ENCODE results near the gene RAD51B. TPM values are rescaled to one million over a fixed set of nuclear protein-coding genes. Genes with fewer than 3 reads are reported as not detected.

RAD51B gene
- total RNA-seq, 1 donor from 2014 or later = 2.5 TPM

DNA sequence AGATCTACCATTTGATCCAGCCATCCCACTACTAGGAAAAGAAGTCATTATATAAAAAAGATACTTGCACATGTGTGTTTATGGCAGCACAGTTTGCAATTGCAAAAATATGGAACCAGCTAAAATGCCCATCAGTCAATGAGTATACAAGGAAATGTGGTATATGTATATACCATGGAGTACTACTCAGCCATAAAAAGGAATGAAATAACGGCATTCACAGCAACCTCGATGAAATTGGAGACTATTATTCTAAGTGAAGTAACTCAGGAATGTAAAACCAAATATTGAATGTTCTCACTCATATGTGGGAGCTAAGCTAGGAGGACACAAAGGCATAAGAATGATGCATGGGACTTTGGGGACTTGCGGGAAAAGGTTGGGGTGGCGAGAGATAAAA, 402.6 kb downstream of the RAD51B start:
- no peak for DNase-seq
- ATAC-seq (ENCODE audit: poor library complexity) = no peak
- intact Hi-C loops (cut with DNase I) = no loop called here

DNA sequence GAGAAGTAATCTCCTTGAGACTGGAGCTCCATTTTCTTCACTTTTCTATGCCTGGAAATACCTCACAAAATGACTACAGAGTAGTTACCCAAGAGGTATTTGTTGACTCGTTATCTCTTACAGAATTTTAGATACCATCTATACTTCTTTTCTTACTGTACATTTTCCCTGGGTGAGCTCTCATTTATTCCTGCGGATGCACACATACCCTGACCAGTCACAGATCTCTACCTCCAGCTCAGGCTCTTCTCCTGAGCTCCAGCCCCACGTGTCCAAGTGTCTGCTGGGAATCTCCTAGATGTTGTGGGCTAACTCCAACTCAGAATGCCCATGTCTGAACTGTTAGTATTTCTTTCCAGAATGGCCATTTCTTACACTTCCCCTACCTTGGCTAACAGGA, 403.1 kb downstream of the RAD51B start:
- intact Hi-C loops (cut with DNase I) = no loop called here
- no peak for DNase-seq
- no peak for ATAC-seq (ENCODE audit: poor library complexity)

DNA sequence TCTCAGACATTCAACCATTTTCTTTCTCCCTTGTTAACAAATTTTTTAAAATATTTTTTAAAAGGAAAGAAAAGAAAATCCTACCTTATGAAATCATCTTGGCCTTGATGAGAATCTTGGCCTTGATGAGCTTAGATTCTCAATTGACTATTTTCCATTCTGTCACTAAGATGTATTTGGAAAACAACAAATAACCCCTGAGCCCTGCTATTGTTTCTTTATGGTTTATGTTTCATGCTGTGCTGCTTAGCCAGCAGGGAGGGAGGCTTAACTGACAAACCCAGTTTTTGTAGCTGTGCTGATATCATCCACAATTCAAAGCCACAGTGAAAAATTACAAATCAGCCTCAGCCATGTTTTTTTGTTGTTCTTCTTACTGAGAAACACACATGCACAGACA, 404.1 kb downstream of the RAD51B start:
- intact Hi-C loops (cut with DNase I) = no loop called here
- ATAC-seq (ENCODE audit: poor library complexity) (no peak), DNase-seq (no peak)

DNA sequence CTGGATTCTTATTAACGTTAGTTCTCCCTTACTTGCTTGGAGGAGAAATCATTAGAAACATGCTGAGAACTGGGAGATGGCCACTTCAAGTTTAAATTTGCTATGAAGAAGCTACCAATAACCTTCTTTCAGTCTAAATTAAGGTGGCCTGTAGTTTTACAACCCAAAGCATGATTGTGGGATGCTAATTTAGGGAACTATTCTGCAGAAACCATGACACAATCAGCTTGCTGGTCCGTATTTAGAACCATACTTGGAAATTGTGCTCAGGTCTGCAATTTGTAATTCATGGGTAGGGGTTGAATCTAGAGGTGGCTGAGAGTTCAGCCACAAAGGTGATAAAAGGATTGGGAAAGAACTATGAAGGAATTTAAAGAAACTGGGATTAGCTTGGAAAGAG, 405.7 kb downstream of the RAD51B start:
- intact Hi-C loops (cut with DNase I) = no loop called here
- ATAC-seq (ENCODE audit: poor library complexity) (no peak), DNase-seq (no peak)

DNA sequence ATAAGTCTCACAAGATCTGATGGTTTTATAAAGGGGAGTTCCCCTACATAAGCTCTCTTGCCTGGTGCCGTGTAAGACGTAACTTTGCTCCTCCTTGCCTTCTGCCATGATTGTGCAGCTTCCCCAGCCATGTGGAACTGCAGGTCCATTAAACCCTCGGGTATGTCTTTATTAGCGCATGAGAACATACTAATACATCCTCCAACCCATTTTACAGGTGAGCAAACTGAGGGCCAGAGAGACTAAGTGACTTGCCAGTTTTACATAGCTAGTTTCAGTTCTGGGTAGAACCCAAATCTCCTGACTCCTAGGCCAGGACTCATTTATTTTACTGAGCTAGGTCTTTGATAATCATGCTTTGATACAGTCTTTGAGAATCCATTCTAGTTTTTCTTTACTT, 406.9 kb downstream of the RAD51B start:
- no peak for DNase-seq
- intact Hi-C loops (cut with DNase I) = no loop called here
- ATAC-seq (ENCODE audit: poor library complexity) = no peak

DNA sequence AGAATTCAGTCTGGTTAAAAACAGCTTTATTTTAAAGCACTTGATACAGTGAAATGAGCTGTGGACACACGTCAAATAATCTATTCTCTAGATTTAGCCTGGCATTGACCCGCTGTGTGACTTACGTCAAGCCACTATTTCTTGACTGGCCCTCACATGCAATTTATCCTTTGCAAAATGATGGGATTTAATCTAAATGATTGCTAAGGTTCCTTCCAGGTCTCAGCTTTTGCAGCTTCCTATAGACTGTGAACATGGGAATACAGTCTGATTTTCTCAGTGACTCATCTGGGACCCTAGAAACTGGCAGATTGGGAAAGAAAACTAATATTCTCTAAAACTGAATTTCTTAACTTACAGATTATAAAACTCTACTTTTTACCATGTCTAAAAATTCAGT, 409.1 kb downstream of the RAD51B start:
- intact Hi-C loops (cut with DNase I) = no loop called here
- no peak for ATAC-seq (ENCODE audit: poor library complexity)
- DNase-seq = no peak

DNA sequence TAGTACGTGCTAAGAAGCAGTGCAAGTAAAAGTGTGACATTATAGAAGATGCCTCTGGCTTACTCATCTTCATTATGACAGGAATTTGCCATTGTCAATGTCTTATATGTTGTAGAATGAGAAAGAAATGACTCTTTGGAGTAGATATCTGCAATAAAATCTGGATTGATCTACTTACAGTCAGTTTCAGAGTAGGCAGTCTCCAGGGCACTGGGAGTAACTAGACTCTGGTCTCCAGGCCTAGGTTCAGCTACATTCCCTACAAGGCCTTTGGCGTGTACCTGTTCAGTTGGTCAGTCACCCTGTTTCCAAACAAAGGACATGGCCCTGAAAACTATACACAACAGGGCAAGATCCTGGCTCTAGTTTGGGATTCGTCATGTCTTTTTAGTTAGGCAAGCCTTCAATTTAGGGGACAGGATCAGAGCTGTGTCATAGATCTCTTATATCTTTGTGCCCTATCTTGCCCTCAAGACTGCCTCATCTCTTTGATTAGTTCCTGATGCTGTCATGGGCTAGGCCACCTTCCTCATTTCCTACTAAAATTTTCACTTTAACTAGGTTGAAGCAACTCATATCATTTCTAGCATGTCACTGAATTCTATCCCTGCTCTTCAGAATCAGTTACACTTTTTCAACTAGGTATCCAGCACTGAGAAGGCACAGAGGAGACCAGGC, 410.0 kb downstream of the RAD51B start:
- intact Hi-C loops (cut with DNase I) = no loop called here
- DNase-seq = no peak
- no peak for ATAC-seq (ENCODE audit: poor library complexity)

DNA sequence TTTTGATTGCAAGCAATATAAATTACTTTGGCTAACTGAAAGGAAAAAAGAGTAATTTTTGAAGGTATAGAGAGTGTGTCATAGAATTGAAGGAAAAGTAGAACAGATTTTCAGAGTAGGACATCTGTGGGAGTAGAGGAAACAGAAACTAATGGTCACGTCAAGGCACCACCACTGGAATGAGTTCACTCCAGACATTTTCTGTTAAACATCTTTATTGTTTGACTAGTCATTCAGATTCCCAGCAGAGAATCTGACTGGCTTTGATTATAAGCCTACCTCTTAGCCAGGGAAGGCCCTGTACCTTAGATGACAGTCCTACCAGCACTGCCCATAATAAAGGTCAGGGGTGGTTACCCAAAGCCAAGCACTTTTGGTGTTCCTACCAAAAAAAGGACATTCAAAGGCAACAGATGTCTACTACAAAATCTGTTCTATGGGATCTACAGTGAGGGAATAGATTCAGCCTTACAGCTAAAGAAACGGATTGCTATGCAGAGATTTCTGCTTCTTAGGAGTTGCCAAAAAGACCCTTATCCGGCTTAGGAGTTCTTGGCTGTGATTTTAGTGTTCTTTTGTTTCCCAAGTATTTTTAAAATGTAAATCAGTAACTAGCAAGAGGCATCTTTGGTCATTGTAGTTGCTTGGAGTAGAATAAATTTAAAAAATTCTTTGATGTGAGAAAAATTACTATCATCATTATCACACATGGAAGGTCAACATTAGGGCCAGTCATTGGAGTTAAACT, 410.8 kb downstream of the RAD51B start:
- intact Hi-C loops (cut with DNase I) = no loop called here
- DNase-seq = no peak
- ATAC-seq (ENCODE audit: poor library complexity) = no peak

DNA sequence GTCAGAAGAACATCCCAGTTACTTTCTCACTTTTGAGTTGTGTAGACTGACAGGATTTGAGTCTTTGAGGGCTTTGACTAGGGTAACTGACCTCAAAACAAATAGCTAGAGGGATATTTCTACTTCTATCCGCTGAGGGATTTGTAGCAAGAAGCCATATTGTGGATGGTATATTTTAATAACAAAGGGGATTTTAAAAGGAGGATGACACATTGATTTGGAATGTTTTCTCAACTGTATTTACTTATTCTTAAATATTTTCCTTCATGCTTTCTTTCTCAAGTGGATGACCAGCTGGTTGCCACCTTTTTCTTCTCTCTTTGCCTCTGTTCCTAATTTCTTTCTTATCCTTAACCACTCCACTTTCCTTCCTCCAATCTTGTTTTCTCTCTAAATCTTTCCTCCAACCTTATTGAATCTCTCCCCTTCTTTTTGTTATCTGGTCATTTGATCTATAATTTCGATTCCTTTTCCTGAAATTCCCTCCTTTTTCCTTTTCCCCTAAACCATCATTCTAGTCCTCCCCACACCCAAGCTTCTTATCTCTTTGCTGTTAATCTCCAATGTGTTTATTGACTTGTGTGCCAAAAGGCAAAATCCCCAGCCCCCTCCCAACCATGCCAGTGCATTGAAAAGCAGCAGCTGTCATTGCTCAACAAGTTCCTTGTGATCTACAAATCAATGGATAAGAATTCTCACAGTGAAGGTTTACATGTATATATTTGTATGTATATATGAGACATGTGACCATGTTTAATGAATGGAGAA, 411.6 kb downstream of the RAD51B start:
- no peak for ATAC-seq (ENCODE audit: poor library complexity)

DNA sequence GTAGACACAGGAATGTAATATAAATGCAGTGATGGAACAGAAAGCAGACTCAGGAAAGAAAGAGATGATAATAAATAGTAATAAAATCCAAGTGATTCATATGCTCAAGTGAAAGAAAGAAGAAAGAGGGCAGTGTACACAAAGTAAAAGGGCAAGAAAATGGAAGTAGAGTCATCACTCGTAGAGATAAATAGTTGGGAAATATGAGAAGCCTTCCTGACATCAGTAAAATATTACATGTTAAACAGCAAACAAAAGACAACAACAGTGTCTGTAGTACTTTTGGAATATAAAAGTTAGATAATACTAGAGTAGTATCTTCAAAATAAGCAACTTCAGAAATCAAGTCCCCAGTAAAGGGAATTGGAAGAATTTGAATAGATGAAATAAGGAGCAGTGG, 412.3 kb downstream of the RAD51B start:
- DNase-seq (no peak), ATAC-seq (ENCODE audit: poor library complexity) (peak; percentile 29)
- intact Hi-C loops (cut with DNase I) = no loop called here

More for the DNA sequence above, 411.6 kb downstream of the RAD51B start:
- no peak for DNase-seq
- intact Hi-C loops (cut with DNase I) = no loop called here

DNA sequence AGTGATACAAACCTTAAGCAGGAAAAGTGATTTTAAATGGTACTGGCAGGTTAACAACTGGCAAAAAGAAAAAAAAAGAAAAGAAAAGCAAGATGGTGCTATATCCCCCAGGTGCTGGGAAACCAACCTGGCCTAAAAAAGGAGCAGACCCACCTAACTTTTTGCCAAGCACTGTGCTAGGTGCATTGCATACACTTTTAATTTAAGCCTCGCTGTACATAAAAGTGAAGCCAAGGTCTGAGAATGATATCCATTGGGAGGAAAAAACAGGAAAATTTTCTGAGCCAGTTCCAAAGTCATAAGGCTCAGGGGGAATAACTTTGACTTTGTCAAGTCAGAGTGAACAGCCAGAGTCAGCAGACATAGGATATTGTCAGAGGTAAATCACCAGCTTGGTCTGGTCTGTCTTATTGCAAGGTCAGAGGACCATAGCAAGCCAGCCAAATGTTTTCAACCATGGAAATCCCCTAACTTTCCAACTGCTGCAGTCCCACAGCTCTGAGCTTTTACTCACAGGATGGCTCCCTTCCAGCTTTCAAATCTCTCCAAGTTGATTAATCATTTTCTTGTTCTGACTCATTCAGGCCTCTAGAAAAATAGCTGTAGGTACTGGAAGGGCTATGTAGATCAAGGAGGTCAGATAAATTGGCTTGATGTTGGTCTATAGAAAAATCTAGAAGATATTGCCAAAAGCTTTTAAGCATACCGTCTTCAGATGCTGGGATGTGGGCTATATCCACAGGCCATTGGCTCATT, 412.9 kb downstream of the RAD51B start:
- intact Hi-C loops (cut with DNase I) = no loop called here
- no peak for DNase-seq

DNA sequence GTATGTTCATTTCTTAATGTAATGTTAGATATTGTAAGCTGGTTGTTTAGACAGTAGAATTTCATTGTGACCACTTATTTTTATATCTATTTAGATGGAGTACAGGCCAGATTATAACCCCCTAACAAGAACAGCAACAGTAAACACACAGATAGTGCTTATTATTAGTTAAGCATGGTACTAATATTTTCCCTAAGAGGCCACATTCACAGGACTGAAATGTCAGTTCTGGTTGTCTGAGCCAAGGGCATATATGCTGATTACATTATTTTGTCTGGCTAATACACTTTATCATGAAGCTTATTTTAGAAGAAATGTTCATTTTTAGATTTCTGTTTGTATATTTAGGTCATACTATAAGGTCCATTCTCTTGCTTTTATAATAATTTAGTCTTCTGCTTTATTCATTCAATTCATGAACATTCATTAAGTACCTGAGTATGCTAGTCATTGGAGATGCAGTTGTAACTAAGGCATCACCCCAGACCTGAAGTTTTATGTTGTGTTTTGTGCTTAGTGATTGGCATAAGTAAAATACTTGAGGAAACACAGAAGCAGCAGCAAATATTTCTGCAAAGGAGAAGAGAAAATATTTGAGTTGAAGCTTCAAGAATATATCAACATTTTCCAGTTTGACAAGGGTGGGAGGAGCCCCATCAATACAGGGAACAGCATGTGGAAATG, 413.7 kb downstream of the RAD51B start:
- intact Hi-C loops (cut with DNase I) = no loop called here
- ATAC-seq (ENCODE audit: poor library complexity) = no peak
- DNase-seq = no peak

More for the DNA sequence above, 412.9 kb downstream of the RAD51B start:
- peak; percentile 91 for ATAC-seq (ENCODE audit: poor library complexity)

DNA sequence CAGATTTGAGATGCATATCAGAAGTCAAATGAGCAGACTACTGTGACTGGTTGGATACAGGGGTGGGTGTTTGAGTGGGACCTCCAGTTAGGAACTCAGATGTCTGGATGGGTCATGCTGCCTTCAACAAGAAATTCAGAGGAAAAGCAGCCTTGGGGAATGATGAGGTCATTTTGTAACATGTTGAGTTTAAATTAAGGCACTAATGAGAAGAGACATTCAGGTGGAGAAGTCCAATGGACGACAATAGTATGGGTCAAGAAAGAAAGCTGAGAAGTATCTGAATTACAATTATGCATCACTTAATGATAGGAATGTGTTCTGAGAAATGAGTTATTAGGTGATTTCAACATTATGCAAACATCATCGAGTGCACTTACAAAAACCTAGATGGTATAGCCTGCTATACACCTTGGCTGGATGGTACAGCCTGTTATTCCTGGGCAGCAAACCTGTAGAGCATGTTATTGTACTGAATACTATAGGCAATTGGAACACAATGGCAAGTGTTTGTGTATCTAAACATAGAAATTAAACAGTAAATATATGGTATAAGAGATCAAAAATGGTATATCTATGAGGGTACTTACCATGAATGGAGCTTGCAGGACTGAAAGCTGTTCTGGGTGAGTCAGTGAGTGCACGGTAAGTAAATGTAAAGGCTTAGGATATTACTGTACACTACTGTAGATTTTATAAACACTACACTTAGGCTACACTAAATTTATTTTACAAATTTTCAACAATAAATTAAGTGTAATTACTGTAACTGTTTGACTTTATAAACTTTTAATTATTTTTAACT, 414.7 kb downstream of the RAD51B start:
- ATAC-seq (ENCODE audit: poor library complexity) (no peak), DNase-seq (no peak)
- intact Hi-C loops (cut with DNase I) = no loop called here

DNA sequence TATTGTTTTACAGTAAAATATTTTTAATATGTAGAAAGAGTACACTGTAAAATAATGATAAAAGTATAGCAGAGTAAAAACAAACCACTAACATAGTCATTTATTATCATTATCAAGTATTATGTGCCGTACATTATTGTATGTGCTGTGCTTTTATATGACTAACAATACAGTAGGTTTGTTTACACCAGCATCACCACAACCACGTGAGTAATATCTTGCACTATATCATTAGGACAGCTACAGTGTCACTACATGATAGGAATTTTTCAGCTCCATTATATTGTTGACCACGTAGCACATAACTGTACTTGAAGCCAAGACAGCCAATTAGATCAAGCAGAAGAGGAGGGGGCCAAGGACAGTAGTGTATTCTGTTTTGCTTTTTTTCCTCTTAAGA, 415.4 kb downstream of the RAD51B start:
- DNase-seq (no peak), ATAC-seq (ENCODE audit: poor library complexity) (no peak)
- intact Hi-C loops (cut with DNase I) = no loop called here

DNA sequence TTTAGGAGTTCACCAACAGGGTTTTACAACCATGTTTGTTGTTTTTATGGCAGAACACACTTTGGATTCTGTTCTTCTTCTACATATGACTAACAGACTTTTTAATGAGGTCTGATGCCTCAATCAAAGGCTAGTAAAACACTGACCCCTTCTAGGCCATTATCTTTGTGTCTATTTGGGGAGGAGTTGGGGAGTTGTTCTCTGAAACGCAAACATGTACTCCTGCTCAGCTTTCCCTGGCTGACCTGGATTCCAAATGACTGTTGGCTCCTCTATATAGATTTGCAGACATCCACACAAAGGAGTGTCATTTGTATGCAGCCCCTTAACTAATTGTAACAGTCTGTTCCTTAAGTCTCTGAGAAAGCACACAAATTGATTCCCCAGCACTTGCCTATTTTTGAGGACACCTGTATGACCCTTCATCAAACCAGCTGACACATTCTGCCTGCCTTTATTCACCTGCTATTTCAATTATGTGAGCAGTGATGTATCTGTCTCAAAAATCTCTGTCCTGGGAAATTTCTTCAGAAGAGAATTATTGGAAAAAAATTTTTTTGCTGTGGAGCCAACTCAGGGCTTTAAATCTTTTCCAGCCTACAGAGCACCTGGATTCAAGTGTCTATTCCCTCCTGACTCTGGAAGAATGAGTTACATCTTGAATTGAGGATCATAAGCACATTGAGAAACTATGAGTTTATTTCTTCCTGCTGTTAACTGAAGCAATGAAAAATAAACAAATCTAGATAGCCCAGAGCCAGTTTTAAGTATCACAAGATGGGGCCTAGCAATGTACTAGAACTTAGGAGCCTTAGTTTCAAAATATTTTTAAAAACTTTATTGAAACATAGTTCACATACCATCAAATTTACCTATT, 417.2 kb downstream of the RAD51B start:
- no peak for ATAC-seq (ENCODE audit: poor library complexity)

DNA sequence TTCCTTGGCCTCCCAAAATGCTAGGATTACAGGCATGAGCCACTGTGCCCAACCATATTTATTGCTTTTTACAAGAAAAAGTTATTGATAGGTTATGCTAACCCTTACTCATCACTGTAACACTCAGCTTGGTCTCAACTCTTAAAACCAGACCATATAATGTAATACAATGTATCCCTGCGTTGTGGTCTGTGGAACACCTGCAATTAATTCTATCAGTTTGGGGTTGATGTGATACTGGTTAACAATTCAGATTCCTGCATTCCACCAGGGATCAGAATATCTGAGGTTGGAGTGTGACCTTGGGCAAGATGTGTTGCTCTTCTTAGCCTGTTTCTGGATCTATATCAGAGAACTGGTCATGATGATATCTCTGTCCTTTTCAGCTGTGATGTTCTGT, 419.0 kb downstream of the RAD51B start:
- DNase-seq (no peak), ATAC-seq (ENCODE audit: poor library complexity) (no peak)
- intact Hi-C loops (cut with DNase I) = no loop called here

More for the DNA sequence above, 417.2 kb downstream of the RAD51B start:
- intact Hi-C loops (cut with DNase I) = no loop called here
- no peak for DNase-seq

DNA sequence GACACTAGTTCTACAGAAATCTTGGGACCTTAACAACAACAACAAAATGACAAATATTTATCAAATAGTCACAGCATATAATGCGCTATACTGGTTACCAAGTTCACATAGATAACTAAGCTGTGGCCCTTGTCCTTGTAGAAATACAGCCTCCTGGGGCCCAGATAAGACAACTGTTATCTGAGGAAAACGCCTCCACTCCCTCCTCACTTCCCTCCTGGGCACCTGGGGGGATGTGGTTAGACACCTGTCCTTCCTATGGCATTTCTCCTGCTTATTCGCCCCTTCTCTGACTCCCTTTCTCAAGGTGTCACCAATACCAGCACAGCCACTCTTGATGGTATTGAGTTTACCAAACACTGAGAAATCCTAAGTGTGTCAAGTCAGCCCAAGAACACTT, 419.4 kb downstream of the RAD51B start:
- ATAC-seq (ENCODE audit: poor library complexity) (no peak), DNase-seq (no peak)
- intact Hi-C loops (cut with DNase I) = no loop called here

All from Right ventricle myocardium superior (tissue), 1 donor.